CD4-positive, alpha-beta T cell (primary cell): ENCODE data around the gene ELOVL4. TPM values are rescaled to one million over a fixed set of nuclear protein-coding genes. Genes with fewer than 3 reads are reported as not detected.
A peak's percentile ranks its signal among the peaks of the same experiment; 100 is the strongest.

Experiments used
- ATAC-seq: fragments of 200-7000 bp; cut with Tn5 transposase; one replicate; pipeline ENCODE4 v1.10.0; 2022; ENCODE audit warnings: mild to moderate bottlenecking; ENCODE audit not compliant: poor library complexity
- CTCF ChIA-PET: fragments of 350-600 bp; sonication (Branson Sonifier 250); formaldehyde crosslinking; loops from one replicate; lab custom pipeline; 2021; ENCODE audit warnings: antibody characterized with exemption, inconsistent platforms; lab: Charles Lee
- POLR2A ChIA-PET: fragments of 350-600 bp; sonication (Branson Sonifier 250); formaldehyde crosslinking; loops from one replicate; lab custom pipeline; 2021; ENCODE audit warnings: antibody characterized with exemption, inconsistent platforms; lab: Charles Lee
- DNase-seq, 14 experiments: peaks; one replicate each; pipeline ENCODE4 v3.0.0-alpha.2; 2013 to 2020; ENCODE audit warnings: mixed read lengths in 2 of 14
- H3K27ac ChIP-seq, 2 donors: one replicate each; pipeline versions ENCODE4 v1.5.1 to v1.7.0; 2013; ENCODE audit warnings: low read length in 2 of 2, low read depth in 1 of 2, mild to moderate bottlenecking in 1 of 2
- H3K27me3 ChIP-seq, 2 experiments: 1 replicate in 1 of 2; 2 replicates in 1 of 2; pipeline versions ENCODE4 v1.6.1 to v1.7.0; 2013; ENCODE audit warnings: low read length in 2 of 2, control low read depth in 1 of 2, mild to moderate bottlenecking in 1 of 2, moderate library complexity in 1 of 2; ENCODE audit not compliant: insufficient read depth in 2 of 2, control insufficient read depth in 1 of 2
- H3K36me3 ChIP-seq: one replicate; pipeline ENCODE4 v1.6.1; 2013; ENCODE audit warnings: low read length, control low read depth; ENCODE audit not compliant: insufficient read depth
- H3K4me1 ChIP-seq: one replicate; pipeline ENCODE4 v1.6.1; 2013; ENCODE audit warnings: low read length, control low read depth; ENCODE audit not compliant: insufficient read depth
- H3K4me3 ChIP-seq: one replicate; pipeline ENCODE4 v1.5.1; 2013; ENCODE audit warnings: mild to moderate bottlenecking, low read length, moderate library complexity
- H3K9me3 ChIP-seq, 2 experiments: 1 replicate in 1 of 2; 2 replicates in 1 of 2; pipeline versions ENCODE4 v1.6.1 to v1.7.0; 2013; ENCODE audit warnings: low read length in 2 of 2, mild to moderate bottlenecking in 2 of 2, control low read depth in 1 of 2, moderate library complexity in 1 of 2; ENCODE audit not compliant: control insufficient read depth in 1 of 2, insufficient read depth in 1 of 2
- H3K27ac Mint-ChIP-seq: one replicate; pipeline ENCODE4 v1.8.0; 2020; ENCODE audit warnings: mixed read lengths
- H3K27me3 Mint-ChIP-seq: one replicate; pipeline ENCODE4 v1.8.0; 2021; ENCODE audit warnings: mixed read lengths
- H3K36me3 Mint-ChIP-seq: one replicate; pipeline ENCODE4 v1.8.0; 2021; ENCODE audit warnings: low read depth, mixed read lengths
- H3K4me1 Mint-ChIP-seq: one replicate; pipeline ENCODE4 v1.8.0; 2021; ENCODE audit warnings: low read depth, mixed read lengths
- H3K4me3 Mint-ChIP-seq: one replicate; pipeline ENCODE4 v1.8.0; 2020; ENCODE audit warnings: mild to moderate bottlenecking, mixed read lengths
- H3K9me3 Mint-ChIP-seq: one replicate; pipeline ENCODE4 v1.8.0; 2020; ENCODE audit warnings: mixed read lengths
- intact Hi-C, 2 experiments: fragments of 100-400 bp; cut with DNase I in 1 of 2; cut with micrococcal nuclease in 1 of 2; formaldehyde crosslinking; loops; one replicate each; pipeline versions ENCODE4 v1.15.1 to v1.9.0; 2023 to 2025; cut with DNase I, micrococcal nuclease
- total RNA-seq, 174 experiments: library from RNA in 2 of 174; stranded (reverse) in 2 of 174; gene quantifications; one replicate each; pipeline ENCODE4 v1.2.3 and lab custom pipeline; 2021 to 2026
- TF ChIP-seq, protein P1 (sequence below): fragments of 200-600 bp; IDR thresholded peaks from one replicate; pipeline ENCODE4 v1.8.0; 2022; ENCODE audit warnings: antibody characterized with exemption, mild to moderate bottlenecking

The ELOVL4 gene
- total RNA-seq, 2 experiments from 2014 or later = 0.84 to 1.0 TPM

DNA sequence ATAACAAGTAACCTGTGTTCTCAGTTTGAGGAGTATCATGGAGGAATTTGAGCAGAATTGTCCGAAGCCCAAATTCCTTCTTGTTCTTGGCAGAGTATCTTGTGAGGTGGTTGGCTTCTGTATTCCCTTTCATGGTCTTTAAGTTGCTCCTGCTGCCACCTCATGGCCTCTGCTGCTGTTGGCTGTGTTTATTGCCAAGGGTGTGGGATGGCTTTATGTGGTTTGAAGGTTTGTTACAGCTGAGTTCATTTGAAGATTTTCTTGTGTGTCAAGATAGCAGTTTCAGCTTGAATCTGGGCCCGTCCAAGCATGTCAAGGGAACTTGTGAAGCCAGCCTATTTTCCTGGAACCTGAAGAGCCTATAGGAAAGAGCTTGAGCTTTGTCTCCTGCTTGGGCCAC is 36.9 kb upstream of the ELOVL4 start:
- TF ChIP-seq, protein P1, sequence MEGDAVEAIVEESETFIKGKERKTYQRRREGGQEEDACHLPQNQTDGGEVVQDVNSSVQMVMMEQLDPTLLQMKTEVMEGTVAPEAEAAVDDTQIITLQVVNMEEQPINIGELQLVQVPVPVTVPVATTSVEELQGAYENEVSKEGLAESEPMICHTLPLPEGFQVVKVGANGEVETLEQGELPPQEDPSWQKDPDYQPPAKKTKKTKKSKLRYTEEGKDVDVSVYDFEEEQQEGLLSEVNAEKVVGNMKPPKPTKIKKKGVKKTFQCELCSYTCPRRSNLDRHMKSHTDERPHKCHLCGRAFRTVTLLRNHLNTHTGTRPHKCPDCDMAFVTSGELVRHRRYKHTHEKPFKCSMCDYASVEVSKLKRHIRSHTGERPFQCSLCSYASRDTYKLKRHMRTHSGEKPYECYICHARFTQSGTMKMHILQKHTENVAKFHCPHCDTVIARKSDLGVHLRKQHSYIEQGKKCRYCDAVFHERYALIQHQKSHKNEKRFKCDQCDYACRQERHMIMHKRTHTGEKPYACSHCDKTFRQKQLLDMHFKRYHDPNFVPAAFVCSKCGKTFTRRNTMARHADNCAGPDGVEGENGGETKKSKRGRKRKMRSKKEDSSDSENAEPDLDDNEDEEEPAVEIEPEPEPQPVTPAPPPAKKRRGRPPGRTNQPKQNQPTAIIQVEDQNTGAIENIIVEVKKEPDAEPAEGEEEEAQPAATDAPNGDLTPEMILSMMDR = no peak
- peaks cover 4% of the 10 kb centered on the region for H3K4me1 Mint-ChIP-seq
- no peak overlapping the region for H3K4me3 Mint-ChIP-seq
- no peaks in the 10 kb centered on the region for H3K27me3 Mint-ChIP-seq
- H3K27me3 ChIP-seq = no peaks in the 10 kb centered on the region
- H3K27ac ChIP-seq = no peak overlapping the region
- ATAC-seq = peak; percentile 52
- H3K36me3 ChIP-seq = no peaks in the 10 kb centered on the region
- no peaks in the 10 kb centered on the region for H3K9me3 ChIP-seq
- ChIA-PET CTCF (no interaction called here), POLR2A (no interaction called here)
- H3K9me3 Mint-ChIP-seq = no peaks in the 10 kb centered on the region
- no peaks in the 10 kb centered on the region for H3K36me3 Mint-ChIP-seq
- no peak overlapping the region for H3K27ac Mint-ChIP-seq
- H3K4me1 ChIP-seq = peaks cover 4% of the 10 kb centered on the region
- peak in 4 of 14 experiments; percentile 6 to 62 (median 54) for DNase-seq
- no peak overlapping the region for H3K4me3 ChIP-seq
- intact Hi-C loops = no loop called here

DNA sequence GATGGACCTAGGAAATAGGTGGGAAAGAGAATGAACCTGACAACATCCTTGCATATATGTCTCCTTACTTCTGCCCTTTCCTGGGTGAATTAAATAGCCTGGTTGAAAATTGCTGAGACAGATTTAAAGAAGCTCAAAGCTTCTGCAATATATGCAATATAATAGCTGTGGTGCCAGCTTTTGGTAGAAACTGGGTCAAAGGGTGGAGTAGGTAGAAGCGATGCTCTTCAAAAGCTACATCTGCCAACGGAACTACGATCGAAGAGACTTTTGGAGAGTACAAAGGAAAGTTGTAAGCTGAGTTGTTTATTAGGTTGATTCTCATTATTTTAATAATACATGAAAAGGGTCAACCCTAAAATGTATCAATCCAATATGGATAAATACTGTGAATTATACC is 34.3 kb upstream of the ELOVL4 start:
- Histone ChIP-seq H3K27me3 (no peaks in the 10 kb centered on the region), H3K36me3 (no peaks in the 10 kb centered on the region), H3K4me3 (no peak overlapping the region), H3K4me1 (peaks cover 4% of the 10 kb centered on the region), H3K9me3 (no peaks in the 10 kb centered on the region), H3K27ac (peak overlapping the region in 1 of 2 donors; percentile 16)
- TF ChIP-seq, protein P1 = no peak
- no peaks in the 10 kb centered on the region for H3K36me3 Mint-ChIP-seq
- DNase-seq (peak in 2 of 14 experiments; percentile 13 to 52), ATAC-seq (no peak)
- no peak overlapping the region for H3K4me3 Mint-ChIP-seq
- CTCF ChIA-PET = interaction anchor here (1.1 kb wide), 1 partner anchor 32 kb away, joined by 4 read pairs; no protein-coding TSS in a partner anchor
- H3K4me1 Mint-ChIP-seq = peaks cover 4% of the 10 kb centered on the region
- no peak overlapping the region for H3K27ac Mint-ChIP-seq
- H3K9me3 Mint-ChIP-seq = no peaks in the 10 kb centered on the region
- no peaks in the 10 kb centered on the region for H3K27me3 Mint-ChIP-seq
- intact Hi-C loops = no loop called here
- POLR2A ChIA-PET = interaction anchor here (0.6 to 1.8 kb wide), 5 partner anchors 17 to 203 kb away, joined by 3 to 8 read pairs (median 4); partner anchors contain the start of genes BCKDHB and TTK

DNA sequence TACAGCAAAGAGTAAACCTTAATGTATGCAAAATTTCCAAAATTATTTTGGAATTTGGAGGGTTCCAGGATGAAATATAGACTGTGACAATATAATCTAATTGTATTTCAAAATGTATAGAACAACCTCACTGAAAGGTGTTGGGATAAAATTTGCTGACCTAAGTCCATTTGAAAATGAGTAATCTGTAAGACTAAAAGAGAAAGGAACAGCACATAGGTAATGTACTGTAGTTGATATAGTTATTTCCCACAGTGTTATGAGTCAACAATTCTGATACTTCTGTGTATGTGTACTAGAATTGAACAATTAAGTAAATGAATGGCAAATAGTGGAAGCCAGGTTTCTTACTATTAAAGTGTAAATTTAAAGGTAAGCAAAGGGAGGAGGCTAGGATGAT is 23.8 kb upstream of the ELOVL4 start:
- H3K27ac ChIP-seq = no peak overlapping the region
- TF ChIP-seq, protein P1 = no peak
- H3K9me3 ChIP-seq = peaks cover 7 to 10% of the 10 kb centered on the region in 2 experiments
- Mint-ChIP-seq H3K27ac (no peak overlapping the region), H3K9me3 (peaks cover 2% of the 10 kb centered on the region), H3K4me1 (no peaks in the 10 kb centered on the region), H3K27me3 (no peaks in the 10 kb centered on the region), H3K4me3 (no peak overlapping the region), H3K36me3 (no peaks in the 10 kb centered on the region)
- no peaks in the 10 kb centered on the region for H3K4me1 ChIP-seq
- H3K27me3 ChIP-seq = no peaks in the 10 kb centered on the region
- ChIA-PET CTCF (interaction anchor here (2.0 kb wide), 1 partner anchor 22 kb away, joined by 5 read pairs; no protein-coding TSS in a partner anchor), POLR2A (no interaction called here)
- H3K36me3 ChIP-seq = no peaks in the 10 kb centered on the region
- no peak overlapping the region for H3K4me3 ChIP-seq
- intact Hi-C loops = no loop called here
- DNase-seq (no peak), ATAC-seq (no peak)
